GM23338 (cell line): ENCODE data around the gene JAKMIP3. TPM values are rescaled to one million over a fixed set of nuclear protein-coding genes. Genes with fewer than 3 reads are reported as not detected.

Experiments used
- ATAC-seq: fragments of 200-7000 bp; cut with Tn5 transposase; 3 replicates; pipeline ENCODE4 v1.9.1; 2020
- DNase-seq: peaks from one replicate; pipeline ENCODE4 v3.0.0-alpha.2; 2015; ENCODE audit warnings: low spot score
- H2AFZ ChIP-seq: fragments of 200-600 bp; sonication (generic); 2 replicates; pipeline ENCODE4 v1.8.0; 2016; ENCODE audit warnings: antibody characterized with exemption, mild to moderate bottlenecking, moderate library complexity
- H3F3A ChIP-seq: fragments of 200-600 bp; sonication (generic); replicated peaks from 2 replicates; pipeline ENCODE4 v1.8.0; 2017; ENCODE audit warnings: antibody characterized with exemption, mixed run types, low read depth
- H3K27ac ChIP-seq: fragments of 200-600 bp; sonication (generic); 2 replicates; pipeline ENCODE4 v1.6.1; 2016; ENCODE audit warnings: low read depth
- H3K27me3 ChIP-seq: fragments of 200-600 bp; sonication (generic); 2 replicates; pipeline ENCODE4 v1.8.0; 2016; ENCODE audit warnings: mild to moderate bottlenecking, mixed run types, moderate library complexity; ENCODE audit not compliant: insufficient read depth
- H3K36me3 ChIP-seq: fragments of 200-600 bp; sonication (generic); 2 replicates; pipeline ENCODE4 v1.8.0; 2016; ENCODE audit warnings: mild to moderate bottlenecking; ENCODE audit not compliant: insufficient read depth
- H3K4me1 ChIP-seq: fragments of 200-600 bp; sonication (generic); 2 replicates; pipeline ENCODE4 v1.8.0; 2016; ENCODE audit warnings: mild to moderate bottlenecking, moderate library complexity; ENCODE audit not compliant: insufficient read depth
- H3K4me2 ChIP-seq: fragments of 200-600 bp; sonication (generic); 2 replicates; pipeline ENCODE4 v1.7.1; 2017; ENCODE audit warnings: mixed run types
- H3K4me3 ChIP-seq: fragments of 200-600 bp; sonication (generic); 2 replicates; pipeline ENCODE4 v1.6.1; 2016; ENCODE audit warnings: mixed run types
- H3K79me2 ChIP-seq: fragments of 200-600 bp; sonication (generic); replicated peaks from 2 replicates; pipeline ENCODE4 v1.8.0; 2017; ENCODE audit warnings: mild to moderate bottlenecking; ENCODE audit not compliant: insufficient read depth
- H3K9me2 ChIP-seq: fragments of 200-600 bp; sonication (generic); 2 replicates; pipeline ENCODE4 v1.8.0; 2017; ENCODE audit not compliant: insufficient read depth
- H4K20me1 ChIP-seq: fragments of 200-600 bp; sonication (generic); replicated peaks from 2 replicates; pipeline ENCODE4 v1.8.0; 2017; ENCODE audit warnings: mild to moderate bottlenecking; ENCODE audit not compliant: insufficient read depth
- H3K27ac Mint-ChIP-seq: 2 replicates; pipeline ENCODE4 v1.8.0; 2020; ENCODE audit warnings: inconsistent platforms, mild to moderate bottlenecking, moderate library complexity, mixed read lengths
- H3K27me3 Mint-ChIP-seq: 3 replicates; pipeline ENCODE4 v1.8.0; 2022; ENCODE audit warnings: low read depth, mild to moderate bottlenecking, moderate library complexity, mixed read lengths, inconsistent platforms; ENCODE audit not compliant: insufficient read depth, poor library complexity
- H3K36me3 Mint-ChIP-seq: 3 replicates; pipeline ENCODE4 v1.8.0; 2021; ENCODE audit warnings: low read depth, mild to moderate bottlenecking, inconsistent platforms, moderate library complexity, mixed read lengths
- H3K4me1 Mint-ChIP-seq: 3 replicates; pipeline ENCODE4 v1.8.0; 2020; ENCODE audit warnings: mild to moderate bottlenecking, inconsistent platforms, mixed read lengths
- H3K4me3 Mint-ChIP-seq: 3 replicates; pipeline ENCODE4 v1.8.0; 2021; ENCODE audit warnings: moderate library complexity, mild to moderate bottlenecking, inconsistent platforms, mixed read lengths
- H3K9me3 Mint-ChIP-seq: 3 replicates; pipeline ENCODE4 v1.8.0; 2020; ENCODE audit warnings: moderate library complexity, mild to moderate bottlenecking, inconsistent platforms, mixed read lengths
- CREB1 ChIP-seq: fragments of 250-450 bp; sonication (Bioruptor Pico); IDR thresholded peaks from 2 replicates; pipeline ENCODE4 v1.5.0; 2020; ENCODE audit warnings: low read depth, mild to moderate bottlenecking, moderate library complexity
- EZH2 ChIP-seq: fragments of 200-600 bp; sonication (generic); IDR thresholded peaks from one replicate; pipeline ENCODE4 v1.8.0; 2017; ENCODE audit warnings: antibody characterized with exemption, mild to moderate bottlenecking, low read depth; ENCODE audit not compliant: unreplicated experiment
- EZH2phosphoT487 ChIP-seq: fragments of 200-600 bp; sonication (generic); IDR thresholded peaks from one replicate; pipeline ENCODE4 v1.8.1; 2018; ENCODE audit warnings: antibody characterized with exemption; ENCODE audit not compliant: unreplicated experiment
- JUNB ChIP-seq: IDR thresholded peaks from one replicate; pipeline ENCODE4 v1.6.1; 2016; ENCODE audit warnings: antibody characterized with exemption; ENCODE audit not compliant: unreplicated experiment
- NANOG ChIP-seq: IDR thresholded peaks from 2 replicates; pipeline ENCODE4 v1.6.1; 2016; ENCODE audit warnings: antibody characterized with exemption, borderline replicate concordance
- POLR2AphosphoS5 ChIP-seq: IDR thresholded peaks from 2 replicates; pipeline ENCODE4 v1.6.1; 2016; ENCODE audit warnings: antibody characterized with exemption, low read depth
- STAT1 ChIP-seq: IDR thresholded peaks from one replicate; pipeline ENCODE4 v1.6.1; 2016; ENCODE audit warnings: antibody characterized with exemption; ENCODE audit not compliant: unreplicated experiment
- ZNF114 ChIP-seq: fragments of 250-450 bp; sonication (Bioruptor Pico); IDR thresholded peaks from 2 replicates; pipeline ENCODE4 v1.5.0; 2020; ENCODE audit warnings: mild to moderate bottlenecking, moderate library complexity
- ZNF331 ChIP-seq: fragments of 250-450 bp; sonication (Bioruptor Pico); IDR thresholded peaks from 2 replicates; pipeline ENCODE4 v1.5.0; 2020; ENCODE audit warnings: low read depth, mild to moderate bottlenecking, moderate library complexity
- polyA plus RNA-seq: library from polyadenylated mRNA; unstranded; fragments of >200 nt; fragmentation: Nextera tagmentation; extraction: Ambion mirVana; gene quantifications from 2 replicates; pipeline ENCODE4 v1.2.1, GENCODE V29; 2016
- total RNA-seq: library from RNA; depleted of rRNA; stranded (reverse); fragments of >200 nt; shearing (Covaris generic); gene quantifications from 2 replicates; pipeline ENCODE4 v1.2.3, GENCODE V29; 2014
- TF ChIP-seq, protein P1 (sequence below), 2 experiments: fragments of 200-600 bp in 1 of 2; sonication (generic) in 1 of 2; conservative IDR thresholded peaks; 2 replicates each; pipeline versions ENCODE4 v1.5.1 to v1.6.1; 2016 to 2017; ENCODE audit warnings: antibody characterized with exemption in 2 of 2, low read depth in 2 of 2, mild to moderate bottlenecking in 2 of 2, moderate library complexity in 1 of 2
- TF ChIP-seq, protein P2 (sequence below): fragments of 250-450 bp; sonication (Bioruptor Pico); IDR thresholded peaks from 2 replicates; pipeline ENCODE4 v1.5.0; 2020; ENCODE audit warnings: mild to moderate bottlenecking, moderate library complexity
- TF ChIP-seq, protein P3 (sequence below): IDR thresholded peaks from one replicate; pipeline ENCODE4 v1.6.1; 2018; ENCODE audit warnings: antibody characterized with exemption; ENCODE audit not compliant: unreplicated experiment
- TF ChIP-seq, protein P4 (sequence below): IDR thresholded peaks from 2 replicates; pipeline ENCODE4 v1.6.1; 2016; ENCODE audit warnings: antibody characterized with exemption

JAKMIP3 gene
- total and polyA plus RNA-seq, 2 experiments from 2014 or later: 0.87 to 1.2 TPM

DNA sequence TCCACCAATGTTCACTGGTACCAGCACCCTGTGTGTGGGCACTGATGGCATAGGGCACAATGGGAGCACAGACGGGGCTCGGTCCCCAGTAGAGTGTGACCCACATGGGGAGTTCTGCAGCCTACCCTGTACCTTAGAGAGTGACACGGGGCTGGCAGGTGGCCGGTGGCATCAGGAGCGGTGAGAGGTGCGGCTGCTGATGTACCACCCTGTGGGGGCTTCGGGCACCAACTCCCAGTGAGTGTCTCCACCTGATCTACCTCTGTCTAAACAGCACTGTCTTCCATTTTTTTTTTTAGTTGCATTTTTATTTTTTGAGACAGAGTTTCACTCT is 4.1 kb downstream of the JAKMIP3 start:
- H3K9me2 ChIP-seq: no peaks in the 10 kb centered on the region
- ATAC-seq (no peak), DNase-seq (no peak)
- no peak overlapping the region for H3K27ac ChIP-seq
- Mint-ChIP-seq H3K27ac (no peak overlapping the region), H3K9me3 (peaks cover 1% of the 10 kb centered on the region; the same call in 1 of the 3 replicates), H3K36me3 (peaks cover 3% of the 10 kb centered on the region; the same call in 1 of the 3 replicates), H3K27me3 (peaks cover 3% of the 10 kb centered on the region), H3K4me3 (no peak overlapping the region), H3K4me1 (peaks cover 22% of the 10 kb centered on the region)
- peaks cover 11% of the 10 kb centered on the region for H3K4me1 ChIP-seq
- peaks cover 4% of the 10 kb centered on the region; the same call in 1 of the 2 replicates for H3F3A ChIP-seq
- TF ChIP-seq EZH2: no peak
- no peak for TF ChIP-seq CREB1 (CRISPR knock-in tag)
- no peak for TF ChIP-seq POLR2AphosphoS5
- TF ChIP-seq NANOG: no peak
- TF ChIP-seq, protein P1, sequence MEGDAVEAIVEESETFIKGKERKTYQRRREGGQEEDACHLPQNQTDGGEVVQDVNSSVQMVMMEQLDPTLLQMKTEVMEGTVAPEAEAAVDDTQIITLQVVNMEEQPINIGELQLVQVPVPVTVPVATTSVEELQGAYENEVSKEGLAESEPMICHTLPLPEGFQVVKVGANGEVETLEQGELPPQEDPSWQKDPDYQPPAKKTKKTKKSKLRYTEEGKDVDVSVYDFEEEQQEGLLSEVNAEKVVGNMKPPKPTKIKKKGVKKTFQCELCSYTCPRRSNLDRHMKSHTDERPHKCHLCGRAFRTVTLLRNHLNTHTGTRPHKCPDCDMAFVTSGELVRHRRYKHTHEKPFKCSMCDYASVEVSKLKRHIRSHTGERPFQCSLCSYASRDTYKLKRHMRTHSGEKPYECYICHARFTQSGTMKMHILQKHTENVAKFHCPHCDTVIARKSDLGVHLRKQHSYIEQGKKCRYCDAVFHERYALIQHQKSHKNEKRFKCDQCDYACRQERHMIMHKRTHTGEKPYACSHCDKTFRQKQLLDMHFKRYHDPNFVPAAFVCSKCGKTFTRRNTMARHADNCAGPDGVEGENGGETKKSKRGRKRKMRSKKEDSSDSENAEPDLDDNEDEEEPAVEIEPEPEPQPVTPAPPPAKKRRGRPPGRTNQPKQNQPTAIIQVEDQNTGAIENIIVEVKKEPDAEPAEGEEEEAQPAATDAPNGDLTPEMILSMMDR (conservative IDR thresholded peaks at IDR 0.05; ENCODE audit: low read depth in 2 of 2): no peak
- no peak for TF ChIP-seq JUNB
- TF ChIP-seq STAT1: no peak
- TF ChIP-seq, protein P2, sequence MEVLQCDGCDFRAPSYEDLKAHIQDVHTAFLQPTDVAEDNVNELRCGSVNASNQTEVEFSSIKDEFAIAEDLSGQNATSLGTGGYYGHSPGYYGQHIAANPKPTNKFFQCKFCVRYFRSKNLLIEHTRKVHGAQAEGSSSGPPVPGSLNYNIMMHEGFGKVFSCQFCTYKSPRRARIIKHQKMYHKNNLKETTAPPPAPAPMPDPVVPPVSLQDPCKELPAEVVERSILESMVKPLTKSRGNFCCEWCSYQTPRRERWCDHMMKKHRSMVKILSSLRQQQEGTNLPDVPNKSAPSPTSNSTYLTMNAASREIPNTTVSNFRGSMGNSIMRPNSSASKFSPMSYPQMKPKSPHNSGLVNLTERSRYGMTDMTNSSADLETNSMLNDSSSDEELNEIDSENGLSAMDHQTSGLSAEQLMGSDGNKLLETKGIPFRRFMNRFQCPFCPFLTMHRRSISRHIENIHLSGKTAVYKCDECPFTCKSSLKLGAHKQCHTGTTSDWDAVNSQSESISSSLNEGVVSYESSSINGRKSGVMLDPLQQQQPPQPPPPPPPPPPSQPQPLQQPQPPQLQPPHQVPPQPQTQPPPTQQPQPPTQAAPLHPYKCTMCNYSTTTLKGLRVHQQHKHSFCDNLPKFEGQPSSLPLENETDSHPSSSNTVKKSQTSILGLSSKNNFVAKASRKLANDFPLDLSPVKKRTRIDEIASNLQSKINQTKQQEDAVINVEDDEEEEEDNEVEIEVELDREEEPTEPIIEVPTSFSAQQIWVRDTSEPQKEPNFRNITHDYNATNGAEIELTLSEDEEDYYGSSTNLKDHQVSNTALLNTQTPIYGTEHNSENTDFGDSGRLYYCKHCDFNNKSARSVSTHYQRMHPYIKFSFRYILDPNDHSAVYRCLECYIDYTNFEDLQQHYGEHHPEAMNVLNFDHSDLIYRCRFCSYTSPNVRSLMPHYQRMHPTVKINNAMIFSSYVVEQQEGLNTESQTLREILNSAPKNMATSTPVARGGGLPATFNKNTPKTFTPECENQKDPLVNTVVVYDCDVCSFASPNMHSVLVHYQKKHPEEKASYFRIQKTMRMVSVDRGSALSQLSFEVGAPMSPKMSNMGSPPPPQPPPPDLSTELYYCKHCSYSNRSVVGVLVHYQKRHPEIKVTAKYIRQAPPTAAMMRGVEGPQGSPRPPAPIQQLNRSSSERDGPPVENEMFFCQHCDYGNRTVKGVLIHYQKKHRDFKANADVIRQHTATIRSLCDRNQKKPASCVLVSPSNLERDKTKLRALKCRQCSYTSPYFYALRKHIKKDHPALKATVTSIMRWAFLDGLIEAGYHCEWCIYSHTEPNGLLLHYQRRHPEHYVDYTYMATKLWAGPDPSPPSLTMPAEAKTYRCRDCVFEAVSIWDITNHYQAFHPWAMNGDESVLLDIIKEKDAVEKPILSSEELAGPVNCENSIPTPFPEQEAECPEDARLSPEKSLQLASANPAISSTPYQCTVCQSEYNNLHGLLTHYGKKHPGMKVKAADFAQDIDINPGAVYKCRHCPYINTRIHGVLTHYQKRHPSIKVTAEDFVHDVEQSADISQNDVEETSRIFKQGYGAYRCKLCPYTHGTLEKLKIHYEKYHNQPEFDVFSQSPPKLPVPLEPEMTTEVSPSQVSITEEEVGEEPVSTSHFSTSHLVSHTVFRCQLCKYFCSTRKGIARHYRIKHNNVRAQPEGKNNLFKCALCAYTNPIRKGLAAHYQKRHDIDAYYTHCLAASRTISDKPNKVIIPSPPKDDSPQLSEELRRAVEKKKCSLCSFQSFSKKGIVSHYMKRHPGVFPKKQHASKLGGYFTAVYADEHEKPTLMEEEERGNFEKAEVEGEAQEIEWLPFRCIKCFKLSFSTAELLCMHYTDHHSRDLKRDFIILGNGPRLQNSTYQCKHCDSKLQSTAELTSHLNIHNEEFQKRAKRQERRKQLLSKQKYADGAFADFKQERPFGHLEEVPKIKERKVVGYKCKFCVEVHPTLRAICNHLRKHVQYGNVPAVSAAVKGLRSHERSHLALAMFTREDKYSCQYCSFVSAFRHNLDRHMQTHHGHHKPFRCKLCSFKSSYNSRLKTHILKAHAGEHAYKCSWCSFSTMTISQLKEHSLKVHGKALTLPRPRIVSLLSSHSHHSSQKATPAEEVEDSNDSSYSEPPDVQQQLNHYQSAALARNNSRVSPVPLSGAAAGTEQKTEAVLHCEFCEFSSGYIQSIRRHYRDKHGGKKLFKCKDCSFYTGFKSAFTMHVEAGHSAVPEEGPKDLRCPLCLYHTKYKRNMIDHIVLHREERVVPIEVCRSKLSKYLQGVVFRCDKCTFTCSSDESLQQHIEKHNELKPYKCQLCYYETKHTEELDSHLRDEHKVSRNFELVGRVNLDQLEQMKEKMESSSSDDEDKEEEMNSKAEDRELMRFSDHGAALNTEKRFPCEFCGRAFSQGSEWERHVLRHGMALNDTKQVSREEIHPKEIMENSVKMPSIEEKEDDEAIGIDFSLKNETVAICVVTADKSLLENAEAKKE (CRISPR knock-in tag): no peak
- TF ChIP-seq, protein P3, sequence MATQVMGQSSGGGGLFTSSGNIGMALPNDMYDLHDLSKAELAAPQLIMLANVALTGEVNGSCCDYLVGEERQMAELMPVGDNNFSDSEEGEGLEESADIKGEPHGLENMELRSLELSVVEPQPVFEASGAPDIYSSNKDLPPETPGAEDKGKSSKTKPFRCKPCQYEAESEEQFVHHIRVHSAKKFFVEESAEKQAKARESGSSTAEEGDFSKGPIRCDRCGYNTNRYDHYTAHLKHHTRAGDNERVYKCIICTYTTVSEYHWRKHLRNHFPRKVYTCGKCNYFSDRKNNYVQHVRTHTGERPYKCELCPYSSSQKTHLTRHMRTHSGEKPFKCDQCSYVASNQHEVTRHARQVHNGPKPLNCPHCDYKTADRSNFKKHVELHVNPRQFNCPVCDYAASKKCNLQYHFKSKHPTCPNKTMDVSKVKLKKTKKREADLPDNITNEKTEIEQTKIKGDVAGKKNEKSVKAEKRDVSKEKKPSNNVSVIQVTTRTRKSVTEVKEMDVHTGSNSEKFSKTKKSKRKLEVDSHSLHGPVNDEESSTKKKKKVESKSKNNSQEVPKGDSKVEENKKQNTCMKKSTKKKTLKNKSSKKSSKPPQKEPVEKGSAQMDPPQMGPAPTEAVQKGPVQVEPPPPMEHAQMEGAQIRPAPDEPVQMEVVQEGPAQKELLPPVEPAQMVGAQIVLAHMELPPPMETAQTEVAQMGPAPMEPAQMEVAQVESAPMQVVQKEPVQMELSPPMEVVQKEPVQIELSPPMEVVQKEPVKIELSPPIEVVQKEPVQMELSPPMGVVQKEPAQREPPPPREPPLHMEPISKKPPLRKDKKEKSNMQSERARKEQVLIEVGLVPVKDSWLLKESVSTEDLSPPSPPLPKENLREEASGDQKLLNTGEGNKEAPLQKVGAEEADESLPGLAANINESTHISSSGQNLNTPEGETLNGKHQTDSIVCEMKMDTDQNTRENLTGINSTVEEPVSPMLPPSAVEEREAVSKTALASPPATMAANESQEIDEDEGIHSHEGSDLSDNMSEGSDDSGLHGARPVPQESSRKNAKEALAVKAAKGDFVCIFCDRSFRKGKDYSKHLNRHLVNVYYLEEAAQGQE: no peak
- TF ChIP-seq ZNF114 (CRISPR knock-in tag): no peak
- TF ChIP-seq EZH2phosphoT487: no peak
- no peak for TF ChIP-seq ZNF331
- TF ChIP-seq, protein P4, sequence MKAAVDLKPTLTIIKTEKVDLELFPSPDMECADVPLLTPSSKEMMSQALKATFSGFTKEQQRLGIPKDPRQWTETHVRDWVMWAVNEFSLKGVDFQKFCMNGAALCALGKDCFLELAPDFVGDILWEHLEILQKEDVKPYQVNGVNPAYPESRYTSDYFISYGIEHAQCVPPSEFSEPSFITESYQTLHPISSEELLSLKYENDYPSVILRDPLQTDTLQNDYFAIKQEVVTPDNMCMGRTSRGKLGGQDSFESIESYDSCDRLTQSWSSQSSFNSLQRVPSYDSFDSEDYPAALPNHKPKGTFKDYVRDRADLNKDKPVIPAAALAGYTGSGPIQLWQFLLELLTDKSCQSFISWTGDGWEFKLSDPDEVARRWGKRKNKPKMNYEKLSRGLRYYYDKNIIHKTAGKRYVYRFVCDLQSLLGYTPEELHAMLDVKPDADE: no peak
- no peaks in the 10 kb centered on the region for H3K79me2 ChIP-seq
- no peak overlapping the region for H3K4me3 ChIP-seq
- H3K27me3 ChIP-seq: no peaks in the 10 kb centered on the region
- H3K36me3 ChIP-seq: no peaks in the 10 kb centered on the region
- H2AFZ ChIP-seq: no peak overlapping the region
- H3K4me2 ChIP-seq: no peak overlapping the region
- H4K20me1 ChIP-seq: no peaks in the 10 kb centered on the region
